GM12878 (cell line): ENCODE measurements around the gene HCK.

Experiments used
- BCL11A ChIP-seq: IDR thresholded peaks from 2 replicates; pipeline ENCODE4 v1.6.1; 2011; ENCODE audit warnings: low read depth, low read length
- BRCA1 ChIP-seq: IDR thresholded peaks from 2 replicates; pipeline ENCODE4 v1.6.1; 2011; ENCODE audit warnings: low read depth, low read length, improper control_type of control experiment
- CHD4 ChIP-seq: fragments of 200-600 bp; sonication (generic); IDR thresholded peaks from 2 replicates; pipeline ENCODE4 v1.6.1; 2016; ENCODE audit warnings: mild to moderate bottlenecking
- CTCF ChIP-seq, 3 experiments: IDR thresholded peaks in 2 of 3; conservative IDR thresholded peaks in 1 of 3; 2 replicates each; pipeline ENCODE4 v1.5.1; 2011; ENCODE audit warnings: low read depth in 3 of 3, low read length in 3 of 3, mild to moderate bottlenecking in 3 of 3, control low read depth in 2 of 3, moderate library complexity in 2 of 3, inconsistent platforms in 1 of 3, mixed read lengths in 1 of 3; ENCODE audit not compliant: control insufficient read depth in 2 of 3, insufficient read depth in 1 of 3; ENCODE audit errors: extremely low read depth in 1 of 3
- E2F8 ChIP-seq: fragments of 450-650 bp; IDR thresholded peaks from 2 replicates; pipeline ENCODE4 v1.6.1; 2018; ENCODE audit warnings: mild to moderate bottlenecking, low read depth, moderate library complexity; ENCODE audit not compliant: partially characterized antibody
- EZH2 ChIP-seq: IDR thresholded peaks from 2 replicates; pipeline ENCODE4 v1.6.1; 2012; ENCODE audit warnings: low read depth, mild to moderate bottlenecking, control low read depth, inconsistent platforms, low read length, borderline replicate concordance; ENCODE audit not compliant: control insufficient read depth
- GABPA ChIP-seq: IDR thresholded peaks from 2 replicates; pipeline ENCODE4 v1.6.1; 2014; ENCODE audit warnings: antibody characterized with exemption, low read depth, mild to moderate bottlenecking, inconsistent platforms
- NBN ChIP-seq: fragments of 450-650 bp; IDR thresholded peaks from 2 replicates; pipeline ENCODE4 v1.6.1; 2016
- POLR2AphosphoS5 ChIP-seq: IDR thresholded peaks from 2 replicates; pipeline ENCODE4 v1.6.1; 2011; ENCODE audit warnings: mild to moderate bottlenecking, low read length, inconsistent platforms
- SMC3 ChIP-seq: IDR thresholded peaks from 2 replicates; pipeline ENCODE4 v1.6.1; 2011; ENCODE audit warnings: low read length, improper control_type of control experiment, borderline replicate concordance
- SP1 ChIP-seq: IDR thresholded peaks from one replicate; pipeline ENCODE4 v1.6.1; 2011; ENCODE audit warnings: low read depth, low read length
- SREBF2 ChIP-seq: IDR thresholded peaks from 2 replicates; pipeline ENCODE4 v1.6.1; 2012; ENCODE audit warnings: mild to moderate bottlenecking, low read length
- TBL1XR1 ChIP-seq: IDR thresholded peaks from 2 replicates; pipeline ENCODE4 v1.6.1; 2012; ENCODE audit warnings: low read depth, low read length, improper control_type of control experiment

- no peak for TF ChIP-seq E2F8
- TF ChIP-seq CTCF (IDR thresholded peaks at IDR 0.05 in 2 of 3, conservative IDR thresholded peaks at IDR 0.05 in 1 of 3; ENCODE audit: control insufficient read depth in 2 of 3, extremely low read depth in 1 of 3, insufficient read depth in 1 of 3, low read depth in 3 of 3, low read length in 3 of 3), result no peak
- TF ChIP-seq POLR2AphosphoS5, result no peak
- TF ChIP-seq GABPA, result no peak
- TF ChIP-seq CHD4, result no peak
- TF ChIP-seq BCL11A, result no peak
- no peak for TF ChIP-seq TBL1XR1
- no peak for TF ChIP-seq SMC3
- TF ChIP-seq BRCA1, result no peak
- TF ChIP-seq EZH2, result no peak
- no peak for TF ChIP-seq SP1
- no peak for TF ChIP-seq SREBF2
- no peak for TF ChIP-seq NBN
Measured at GRCh38 chr20:32036252-32036651, 15.8 kb upstream of the HCK start.
